TTC549 (cell line): ENCODE measurements around the gene ZNF141.
"Not testable (repeated sequence)": the region's sequence is repeated elsewhere in the genome, so short reads cannot be mapped to it uniquely, and the experiment has no call there.

Experiments
- FAIRE-seq: peaks from 2 replicates; lab custom pipeline; 2012; peaks lifted over from hg19 to GRCh38; lab: Jason Lieb, UNC

The ZNF141 gene

GRCh38 chr4:337143-337931 is at the start of gene ZNF141:
Gene ZNF141 (plus strand): TSS chr4:337814. CDS start chr4:337984, 170 bp downstream.
- peak; percentile 90 for FAIRE-seq

- FAIRE-seq: no peak
Measured at GRCh38 chr4:288891-289290, 48.7 kb upstream of the ZNF141 start.

- no peak for FAIRE-seq
Measured at GRCh38 chr4:294732-295131, 42.9 kb upstream of the ZNF141 start.

- no peak for FAIRE-seq
Measured at GRCh38 chr4:302381-302780, 35.2 kb upstream of the ZNF141 start.

- not testable (repeated sequence) for FAIRE-seq
Measured at GRCh38 chr4:304516-304915, 33.1 kb upstream of the ZNF141 start.

- no peak for FAIRE-seq
Measured at GRCh38 chr4:304969-305680, 32.5 kb upstream of the ZNF141 start, which contains the start of gene ZNF732. Gene ZNF732 (minus strand): TSS chr4:305474. CDS start chr4:305310, 164 bp downstream.

GRCh38 chr4:306551-306961 is 31.1 kb upstream of the ZNF141 start:
- no peak for FAIRE-seq

GRCh38 chr4:309807-310206 is 27.8 kb upstream of the ZNF141 start:
- no peak for FAIRE-seq

- FAIRE-seq: no peak
Measured at GRCh38 chr4:314296-314903, 23.2 kb upstream of the ZNF141 start.

- no peak for FAIRE-seq
Measured at GRCh38 chr4:328729-329128, 8.9 kb upstream of the ZNF141 start.

- no peak for FAIRE-seq
Measured at GRCh38 chr4:335515-335914, 2.1 kb upstream of the ZNF141 start.

GRCh38 chr4:336099-336892 is 1.3 kb upstream of the ZNF141 start:
- no peak for FAIRE-seq

GRCh38 chr4:336893-337142 is 796 bp upstream of the ZNF141 start:
- no peak for FAIRE-seq

GRCh38 chr4:337932-338758 is 531 bp downstream of the ZNF141 start:
- FAIRE-seq: no peak

GRCh38 chr4:338759-339097 is 1.1 kb downstream of the ZNF141 start:
- FAIRE-seq: no peak

GRCh38 chr4:340011-340410 is 2.4 kb downstream of the ZNF141 start:
- FAIRE-seq: no peak

- no peak for FAIRE-seq
Measured at GRCh38 chr4:373062-373839, 35.6 kb downstream of the ZNF141 start.

GRCh38 chr4:374298-375160 is 36.9 kb downstream of the ZNF141 start:
- FAIRE-seq: no peak

- FAIRE-seq: no peak
Measured at GRCh38 chr4:384311-385010, 46.8 kb downstream of the ZNF141 start.
